MCF 10A (cell line): ENCODE data around the gene DCUN1D1. TPM values are rescaled to one million over a fixed set of nuclear protein-coding genes. Genes with fewer than 3 reads are reported as not detected.
A peak's percentile ranks its signal among the peaks of the same experiment; 100 is the strongest.

Source experiments
- BruUV-seq: library from RNA; stranded (reverse); fragments of 400-500 nt; replicated peaks from 2 replicates; lab custom pipeline; 2021; lab: Mats Ljungman, UMichigan
- CTCF ChIA-PET: fragments of 300-600 bp; sonication (Branson Sonifier 250); formaldehyde crosslinking; extraction: SDS; loops from one replicate; lab custom pipeline; 2021; ENCODE audit warnings: antibody characterized with exemption, inconsistent platforms; lab: Yijun Ruan, JAX
- POLR2A ChIA-PET: fragments of 300-600, 350-650 bp; sonication (Branson Sonifier 250); formaldehyde crosslinking; extraction: SDS; loops from one replicate; lab custom pipeline; 2020; ENCODE audit warnings: antibody characterized with exemption, inconsistent platforms; lab: Yijun Ruan, JAX
- DNase-seq: peaks from one replicate; pipeline ENCODE4 v3.0.0-alpha.2; 2018; ENCODE audit not compliant: unreplicated experiment
- H3K27ac Mint-ChIP-seq: one replicate; pipeline ENCODE4 v1.8.0; 2022; ENCODE audit warnings: mild to moderate bottlenecking, low read depth, mixed read lengths; ENCODE audit not compliant: unreplicated experiment
- H3K27me3 Mint-ChIP-seq: one replicate; pipeline ENCODE4 v1.8.0; 2022; ENCODE audit warnings: mixed read lengths; ENCODE audit not compliant: insufficient read depth, unreplicated experiment
- H3K36me3 Mint-ChIP-seq: one replicate; pipeline ENCODE4 v1.8.0; 2022; ENCODE audit warnings: mild to moderate bottlenecking, moderate library complexity, mixed read lengths; ENCODE audit not compliant: insufficient read depth, unreplicated experiment
- H3K4me1 Mint-ChIP-seq: one replicate; pipeline ENCODE4 v1.8.0; 2022; ENCODE audit warnings: mixed read lengths; ENCODE audit not compliant: insufficient read depth, unreplicated experiment
- H3K4me3 Mint-ChIP-seq: one replicate; pipeline ENCODE4 v1.8.0; 2022; ENCODE audit warnings: mild to moderate bottlenecking, moderate library complexity, mixed read lengths; ENCODE audit not compliant: unreplicated experiment
- H3K9me3 Mint-ChIP-seq: one replicate; pipeline ENCODE4 v1.8.0; 2022; ENCODE audit warnings: mixed read lengths; ENCODE audit not compliant: unreplicated experiment
- CTCF ChIP-seq: fragments of 200-600 bp; IDR thresholded peaks from one replicate; pipeline ENCODE4 v1.8.0; 2022; ENCODE audit warnings: antibody characterized with exemption, mild to moderate bottlenecking; ENCODE audit not compliant: unreplicated experiment
- intact Hi-C: fragments of 100-400 bp; cut with micrococcal nuclease; formaldehyde crosslinking; loops from 2 replicates; pipeline ENCODE4 v1.14.1; 2022
- total RNA-seq: library from RNA; stranded (reverse); gene quantifications from 2 replicates; pipeline ENCODE4 v1.2.3, GENCODE V29; 2022

The DCUN1D1 gene
- total RNA-seq, 1 experiment from 2014 or later = 39.1 TPM

GRCh38 chr3:182959474-182960350, 20.6 kb downstream of the DCUN1D1 start:
- H3K4me1 Mint-ChIP-seq = peaks cover 14% of the 10 kb centered on the region
- CTCF ChIA-PET = interaction anchor here (1.1 kb wide), 1 partner anchor 30 kb away, joined by 5 read pairs; no protein-coding TSS in a partner anchor
- POLR2A ChIA-PET = no interaction called here
- no peaks in the 10 kb centered on the region for H3K27me3 Mint-ChIP-seq
- no peak for DNase-seq
- no peaks in the 10 kb centered on the region for H3K9me3 Mint-ChIP-seq
- peak overlapping the region; percentile 14 for H3K27ac Mint-ChIP-seq
- intact Hi-C loops = no loop called here
- no peak overlapping the region for H3K4me3 Mint-ChIP-seq
- H3K36me3 Mint-ChIP-seq = peaks cover 62% of the 10 kb centered on the region
- no TSS peak for BruUV-seq
- no peak for TF ChIP-seq CTCF

GRCh38 chr3:182957676-182958266, 22.6 kb downstream of the DCUN1D1 start:
- intact Hi-C loops = no loop called here
- no peak for TF ChIP-seq CTCF
- DNase-seq = no peak
- ChIA-PET CTCF (no interaction called here), POLR2A (no interaction called here)
- H3K27ac Mint-ChIP-seq = peak overlapping the region; percentile 22
- no peak overlapping the region for H3K4me3 Mint-ChIP-seq
- H3K4me1 Mint-ChIP-seq = peaks cover 14% of the 10 kb centered on the region
- H3K36me3 Mint-ChIP-seq = peaks cover 69% of the 10 kb centered on the region
- no peaks in the 10 kb centered on the region for H3K9me3 Mint-ChIP-seq
- no peaks in the 10 kb centered on the region for H3K27me3 Mint-ChIP-seq
- no TSS peak for BruUV-seq

GRCh38 chr3:182957226-182957625, 23.1 kb downstream of the DCUN1D1 start:
- H3K4me3 Mint-ChIP-seq = no peak overlapping the region
- POLR2A ChIA-PET = no interaction called here
- no peaks in the 10 kb centered on the region for H3K9me3 Mint-ChIP-seq
- TF ChIP-seq CTCF = no peak
- intact Hi-C loops = no loop called here
- no peaks in the 10 kb centered on the region for H3K27me3 Mint-ChIP-seq
- H3K4me1 Mint-ChIP-seq = peaks cover 11% of the 10 kb centered on the region
- BruUV-seq = no TSS peak
- peaks cover 71% of the 10 kb centered on the region for H3K36me3 Mint-ChIP-seq
- H3K27ac Mint-ChIP-seq = no peak overlapping the region
- CTCF ChIA-PET = no interaction called here
- DNase-seq = no peak

- no TSS peak for BruUV-seq
- no peak overlapping the region for H3K27ac Mint-ChIP-seq
- DNase-seq = no peak
Observed at GRCh38 chr3:182954553-182955235, 25.6 kb downstream of the DCUN1D1 start.

More at GRCh38 chr3:182954553-182955235, 25.6 kb downstream of the DCUN1D1 start:
- ChIA-PET CTCF (no interaction called here), POLR2A (interaction anchor here (0.9 kb wide), 1 partner anchor 15 kb away, joined by 3 read pairs; no protein-coding TSS in a partner anchor)
- intact Hi-C loops = no loop called here
- no peak overlapping the region for H3K4me3 Mint-ChIP-seq
- H3K36me3 Mint-ChIP-seq = peaks cover 59% of the 10 kb centered on the region
- H3K27me3 Mint-ChIP-seq = no peaks in the 10 kb centered on the region
- H3K9me3 Mint-ChIP-seq = no peaks in the 10 kb centered on the region
- no peaks in the 10 kb centered on the region for H3K4me1 Mint-ChIP-seq
- no peak for TF ChIP-seq CTCF
